Activated CD4-positive, alpha-beta T cell treated with anti-CD3 and anti-CD28 coated beads, Interleukin-2, Interleukin-4, amounts not matched to agents 100 ng/mL and 50 ng/mL, durations not matched to agents 16 hours and 8 hours (primary cell): ENCODE measurements around the gene IFNL1.
A peak's percentile ranks its signal among the peaks of the same experiment; 100 is the strongest.
"Not testable (repeated sequence)": the region's sequence is repeated elsewhere in the genome, so short reads cannot be mapped to it uniquely, and the experiment has no call there.

ENCODE experiments used
- DNase-seq: peaks from one replicate; pipeline ENCODE4 v3.0.0-alpha.2; 2020; ENCODE audit warnings: low spot score

IFNL1 gene

DNA sequence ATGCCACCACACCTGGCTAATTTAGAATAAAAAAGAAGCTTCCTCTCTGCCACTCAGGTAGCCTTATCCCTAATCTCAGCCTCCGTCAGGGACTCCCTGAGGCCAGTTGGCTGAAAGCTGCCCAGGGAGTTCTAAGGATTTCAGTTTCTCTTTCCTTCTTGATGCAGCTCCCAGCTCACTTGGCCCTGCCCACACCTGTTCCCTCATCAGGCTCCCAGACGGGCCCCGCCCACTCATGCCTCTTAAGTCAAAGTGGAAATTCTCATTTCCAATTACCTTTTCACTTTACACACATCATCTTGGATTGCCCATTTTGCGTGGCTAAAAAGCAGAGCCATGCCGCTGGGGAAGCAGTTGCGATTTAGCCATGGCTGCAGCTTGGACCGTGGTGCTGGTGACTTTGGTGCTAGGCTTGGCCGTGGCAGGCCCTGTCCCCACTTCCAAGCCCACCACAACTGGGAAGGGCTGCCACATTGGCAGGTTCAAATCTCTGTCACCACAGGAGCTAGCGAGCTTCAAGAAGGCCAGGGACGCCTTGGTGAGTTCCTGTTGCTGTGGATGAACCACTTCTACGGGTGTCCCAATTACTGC lies at the start of gene IFNL1:
IFNL1 (plus strand) TSS at position 353 of the 591 bp plus-strand sequence; CDS start at position 368, 15 bp downstream.
- no peak for DNase-seq

GRCh38 chr19:39246951-39247669 lies 49.1 kb upstream of the IFNL1 start:
- peak; percentile 6 for DNase-seq

DNA sequence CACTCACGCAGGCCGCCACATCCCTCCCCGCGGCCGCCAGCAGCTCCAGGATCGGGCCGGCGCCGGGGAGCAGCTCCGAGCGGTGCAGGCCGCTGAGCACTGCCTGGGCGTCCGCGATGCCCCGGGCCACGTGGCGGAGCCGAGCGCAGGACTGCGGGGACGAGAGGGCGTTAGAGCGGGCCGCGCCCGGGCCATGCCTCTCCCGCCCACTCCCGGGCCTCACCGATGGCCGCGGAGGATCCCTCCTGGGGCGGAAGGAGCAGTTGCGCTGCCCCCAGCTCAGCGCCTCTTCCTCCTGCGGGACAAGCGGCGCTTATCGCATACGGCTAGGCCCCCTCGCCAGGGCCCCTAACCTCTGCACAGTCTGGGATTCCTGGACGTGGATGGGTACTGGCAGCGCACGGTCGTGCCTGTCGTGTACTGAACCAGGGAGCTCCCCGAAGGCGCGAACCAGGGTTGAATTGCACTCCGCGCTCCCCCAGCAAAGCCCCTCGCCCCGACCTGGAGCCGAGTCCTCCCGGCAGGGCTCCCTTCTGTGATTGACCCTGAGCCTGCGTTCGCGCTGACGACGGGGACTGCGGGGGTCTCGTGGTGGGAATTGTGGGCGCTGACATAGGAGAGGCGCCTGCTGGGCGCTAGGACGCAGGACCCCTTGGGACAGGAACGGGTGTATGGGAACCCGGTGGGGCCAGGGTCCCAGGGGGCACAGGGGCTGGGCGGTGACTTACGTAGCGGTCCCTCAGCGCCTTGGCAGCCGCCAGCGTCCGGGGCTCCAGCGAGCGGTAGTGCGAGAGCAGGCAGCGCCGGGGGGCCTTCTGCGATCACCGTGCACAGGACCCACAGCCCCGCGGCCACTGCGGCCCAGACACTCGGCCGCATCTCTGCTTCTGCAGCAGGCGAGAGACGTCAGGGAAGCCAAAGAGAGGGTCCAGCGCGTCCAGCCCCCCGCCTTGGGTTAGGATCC lies 48.2 kb upstream of the IFNL1 start:
- no peak for DNase-seq

DNA sequence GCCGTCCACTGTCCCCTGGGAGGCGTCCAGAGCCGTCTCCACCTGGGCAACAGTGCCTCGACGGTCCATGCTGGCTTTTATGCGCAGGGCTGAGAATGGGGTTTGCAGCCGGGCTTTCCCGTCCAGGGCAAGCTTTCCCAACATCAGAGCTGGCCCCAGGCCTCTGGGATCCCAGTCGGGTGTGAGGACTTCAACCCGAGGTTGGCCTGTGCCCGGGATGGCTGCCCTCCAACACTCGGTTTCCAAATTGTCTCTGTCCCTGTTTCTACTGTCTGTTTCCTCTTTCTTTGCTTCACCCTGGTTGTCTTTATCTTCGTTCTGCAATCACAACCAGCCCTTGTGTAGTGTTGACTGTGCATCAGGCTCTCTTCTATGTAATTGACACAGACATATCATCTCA lies 47.4 kb upstream of the IFNL1 start, which contains the start of gene IFNL4:
IFNL4 (minus strand) TSS at position 51 of the 400 bp plus-strand sequence.
- DNase-seq: no peak

- DNase-seq: no peak
Observed at GRCh38 chr19:39251081-39251480, 45.1 kb upstream of the IFNL1 start.

GRCh38 chr19:39251846-39252245 lies 44.4 kb upstream of the IFNL1 start:
- no peak for DNase-seq

DNA sequence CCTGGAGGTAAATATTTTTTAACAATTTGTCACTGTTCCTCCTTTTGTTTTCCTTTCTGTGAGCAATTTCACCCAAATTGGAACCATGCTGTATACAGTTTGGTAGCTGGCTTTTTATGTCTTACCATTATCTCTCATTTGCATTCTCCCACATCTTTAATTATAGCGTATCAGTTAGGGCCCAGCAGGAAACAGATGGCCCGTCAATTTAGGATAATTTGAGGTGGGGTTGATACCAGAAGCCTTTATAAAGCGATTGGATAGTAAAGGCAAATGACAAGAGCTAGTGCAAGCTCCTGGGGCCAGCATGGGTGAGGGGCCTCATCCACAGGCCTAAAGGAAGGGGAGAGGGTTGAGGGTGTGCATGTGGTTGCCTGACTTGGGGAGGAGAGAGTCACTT lies 43.7 kb upstream of the IFNL1 start:
- no peak for DNase-seq

DNA sequence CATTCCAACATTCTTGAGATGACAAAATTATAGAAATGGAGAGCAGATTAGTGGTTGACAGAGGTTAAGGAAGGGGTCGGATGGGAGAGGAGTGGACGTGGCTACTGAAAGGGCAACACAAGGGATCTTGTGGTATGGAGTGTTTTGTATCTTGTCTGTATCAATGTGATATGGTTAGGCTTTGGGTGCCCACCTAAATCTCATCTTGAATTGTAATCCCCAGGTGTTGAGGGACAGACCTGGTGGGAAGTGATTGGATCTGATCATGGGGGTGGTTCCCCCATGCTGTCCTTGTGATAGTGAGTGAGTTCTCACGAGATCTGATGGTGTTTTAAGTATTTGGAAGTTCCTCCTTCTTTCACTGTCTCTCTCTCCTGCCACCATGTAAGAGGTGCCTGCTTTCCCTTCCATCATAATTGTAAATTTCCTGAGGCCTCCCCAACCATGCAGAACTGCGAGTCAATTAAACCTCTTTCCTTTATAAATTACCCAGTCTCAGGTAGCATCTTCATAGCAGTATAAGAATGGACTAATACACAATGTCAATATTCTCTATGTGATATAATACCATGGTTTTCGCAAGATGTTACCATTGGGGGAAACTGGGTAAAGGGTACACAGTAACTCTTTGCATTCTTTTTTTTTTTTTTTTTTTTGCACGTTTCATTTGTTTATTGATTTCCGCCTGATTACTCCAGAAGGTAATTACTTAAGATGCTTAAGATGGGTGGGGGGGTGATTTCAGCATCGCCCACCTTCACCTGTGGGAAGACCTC lies 42.6 kb upstream of the IFNL1 start:
- no peak for DNase-seq

DNA sequence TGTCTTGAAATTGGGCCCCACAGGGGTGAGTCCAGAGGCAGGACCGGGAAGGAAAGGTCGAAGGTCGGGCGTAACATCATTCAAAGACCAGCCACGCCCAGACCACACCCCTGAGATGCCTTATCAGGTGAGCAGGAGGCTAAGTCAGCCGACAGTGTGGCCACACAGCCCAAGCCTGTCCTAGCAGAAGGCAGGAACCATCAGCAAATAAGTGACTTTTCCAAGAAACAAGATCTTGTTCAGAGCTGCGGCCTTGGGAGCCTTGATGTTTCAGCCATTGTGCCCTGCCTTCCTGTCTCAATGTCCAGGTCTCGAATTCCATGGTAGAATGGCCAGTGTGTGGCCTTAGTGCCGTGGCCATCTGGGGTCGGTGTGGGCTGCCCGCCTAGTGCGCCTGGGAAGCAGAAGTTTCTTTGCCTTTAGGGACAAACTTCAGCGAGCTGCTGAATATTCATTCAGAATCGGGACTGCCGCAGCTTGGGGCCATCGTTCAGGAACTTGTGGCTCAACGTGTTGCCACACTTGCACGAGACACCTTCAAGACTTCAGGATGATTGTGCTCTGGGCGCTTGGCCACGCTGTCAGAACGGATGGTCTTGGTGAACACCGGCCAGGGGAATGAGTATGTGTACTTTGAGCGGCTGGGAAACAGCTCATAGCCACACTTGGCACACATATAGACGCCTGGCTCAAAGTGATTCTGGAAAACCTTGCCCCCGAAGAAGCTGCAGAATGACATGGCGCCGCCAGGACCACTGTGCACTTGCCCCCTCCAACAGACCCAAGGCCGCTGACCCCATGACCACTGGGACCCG lies 41.5 kb upstream of the IFNL1 start:
- no peak for DNase-seq

GRCh38 chr19:39257227-39257626 lies 39.0 kb upstream of the IFNL1 start:
- no peak for DNase-seq

DNA sequence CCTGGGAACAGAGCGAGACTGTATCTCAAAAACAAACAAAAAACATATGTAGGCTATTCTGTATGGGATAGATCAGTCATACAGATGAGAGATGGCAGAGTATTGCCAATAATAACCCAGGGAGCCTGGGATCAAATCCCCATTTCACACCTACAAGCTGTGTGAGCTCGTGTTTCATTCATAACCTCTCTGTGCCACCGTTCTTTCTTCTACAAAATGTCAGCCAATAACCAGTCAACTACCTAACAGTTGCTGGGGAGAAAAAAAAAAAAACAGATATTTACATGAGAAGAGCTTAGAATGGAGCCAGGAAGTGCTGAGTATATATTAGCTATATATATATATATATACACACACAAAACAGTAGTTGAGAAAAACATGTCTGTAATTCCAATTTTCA lies 34.5 kb upstream of the IFNL1 start:
- no peak for DNase-seq

- no peak for DNase-seq
Observed at GRCh38 chr19:39262496-39262895, 33.7 kb upstream of the IFNL1 start.

- DNase-seq: no peak
Observed at GRCh38 chr19:39263912-39264305, 32.3 kb upstream of the IFNL1 start.

- DNase-seq: no peak
Observed at GRCh38 chr19:39264306-39265290, 31.6 kb upstream of the IFNL1 start.

DNA sequence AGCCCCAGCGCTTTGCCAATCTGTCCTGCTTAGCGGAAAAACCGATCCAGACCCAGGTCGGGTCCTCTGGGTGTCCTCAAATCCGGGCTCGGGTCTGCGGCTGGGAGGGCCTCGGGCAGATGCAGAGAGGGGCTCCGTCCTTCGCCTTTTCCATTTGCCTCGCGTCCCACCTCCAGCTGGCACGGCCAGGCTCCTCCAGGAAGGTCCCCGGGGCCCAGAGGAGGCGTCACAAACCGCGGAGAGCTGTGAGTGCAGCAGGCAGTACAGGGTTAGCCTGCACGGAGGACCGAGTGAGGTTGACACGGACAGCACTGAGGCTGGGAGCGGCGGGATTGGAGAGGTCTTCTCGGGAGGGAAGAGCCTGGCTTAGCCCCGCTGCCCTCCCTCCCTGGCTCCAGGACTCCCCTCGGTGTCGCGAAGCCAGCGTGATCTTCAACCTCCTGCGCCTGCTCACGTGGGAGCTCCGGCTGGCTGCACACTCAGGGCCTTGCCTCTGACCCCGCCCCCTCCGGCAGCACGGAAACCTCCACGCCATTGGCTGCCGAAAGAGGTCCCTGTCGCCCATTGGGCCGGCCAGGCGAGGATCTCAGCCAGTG lies 30.8 kb upstream of the IFNL1 start:
- no peak for DNase-seq

- not testable (repeated sequence) for DNase-seq
Observed at GRCh38 chr19:39268085-39268484, 28.1 kb upstream of the IFNL1 start, which contains the start of gene IFNL2. Gene IFNL2, plus strand, starts transcription at chr19:39268396. Its CDS starts 173 bp downstream, at chr19:39268569.

DNA sequence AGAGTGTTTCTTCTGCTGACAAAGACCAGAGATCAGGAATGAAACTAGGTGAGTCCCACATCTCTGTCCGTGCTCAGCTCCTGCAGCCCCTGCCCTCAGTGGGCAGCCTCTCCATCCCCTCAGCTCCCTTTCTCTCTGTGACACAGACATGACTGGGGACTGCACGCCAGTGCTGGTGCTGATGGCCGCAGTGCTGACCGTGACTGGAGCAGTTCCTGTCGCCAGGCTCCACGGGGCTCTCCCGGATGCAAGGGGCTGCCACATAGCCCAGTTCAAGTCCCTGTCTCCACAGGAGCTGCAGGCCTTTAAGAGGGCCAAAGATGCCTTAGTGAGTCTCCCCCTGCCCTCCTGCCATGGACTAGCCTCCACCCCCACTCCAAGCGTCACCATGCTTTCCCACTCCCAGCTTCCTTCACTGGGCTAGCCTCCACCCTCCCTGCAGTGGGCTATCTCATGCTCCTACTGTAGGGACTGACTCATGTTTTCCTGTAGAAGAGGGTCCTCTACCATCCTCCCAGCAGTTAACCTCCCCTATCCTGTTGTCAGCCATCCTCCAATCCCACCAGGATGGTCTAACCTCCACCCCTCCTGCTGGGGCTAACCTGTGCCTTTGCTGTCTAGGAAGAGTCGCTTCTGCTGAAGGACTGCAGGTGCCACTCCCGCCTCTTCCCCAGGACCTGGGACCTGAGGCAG lies 27.5 kb upstream of the IFNL1 start:
- not testable (repeated sequence) for DNase-seq

DNA sequence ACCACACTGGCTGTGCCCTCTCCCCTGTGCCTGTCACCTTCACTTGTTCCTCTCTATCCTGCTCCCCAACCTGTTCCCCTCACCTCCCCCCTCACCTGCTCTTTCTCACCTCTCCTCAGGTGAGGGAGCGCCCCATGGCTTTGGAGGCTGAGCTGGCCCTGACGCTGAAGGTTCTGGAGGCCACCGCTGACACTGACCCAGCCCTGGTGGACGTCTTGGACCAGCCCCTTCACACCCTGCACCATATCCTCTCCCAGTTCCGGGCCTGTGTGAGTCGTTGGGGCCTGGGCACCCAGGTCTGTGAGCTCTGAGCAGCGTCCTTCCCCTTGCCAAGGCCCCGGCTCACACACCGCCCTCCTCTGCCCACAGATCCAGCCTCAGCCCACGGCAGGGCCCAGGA lies 26.8 kb upstream of the IFNL1 start:
- not testable (repeated sequence) for DNase-seq
